ENCODE measurements around the gene RNF32. TPM values are rescaled to one million over a fixed set of nuclear protein-coding genes. Genes with fewer than 3 reads are reported as not detected.
"Not testable (repeated sequence)": the region's sequence is repeated elsewhere in the genome, so short reads cannot be mapped to it uniquely, and the experiment has no call there.

Gene RNF32
- total RNA-seq, 3 donors from 2014 or later (not counting 1 experiment from before 2014, with no cell fraction given): 0.80 TPM; not detected in 2

DNA sequence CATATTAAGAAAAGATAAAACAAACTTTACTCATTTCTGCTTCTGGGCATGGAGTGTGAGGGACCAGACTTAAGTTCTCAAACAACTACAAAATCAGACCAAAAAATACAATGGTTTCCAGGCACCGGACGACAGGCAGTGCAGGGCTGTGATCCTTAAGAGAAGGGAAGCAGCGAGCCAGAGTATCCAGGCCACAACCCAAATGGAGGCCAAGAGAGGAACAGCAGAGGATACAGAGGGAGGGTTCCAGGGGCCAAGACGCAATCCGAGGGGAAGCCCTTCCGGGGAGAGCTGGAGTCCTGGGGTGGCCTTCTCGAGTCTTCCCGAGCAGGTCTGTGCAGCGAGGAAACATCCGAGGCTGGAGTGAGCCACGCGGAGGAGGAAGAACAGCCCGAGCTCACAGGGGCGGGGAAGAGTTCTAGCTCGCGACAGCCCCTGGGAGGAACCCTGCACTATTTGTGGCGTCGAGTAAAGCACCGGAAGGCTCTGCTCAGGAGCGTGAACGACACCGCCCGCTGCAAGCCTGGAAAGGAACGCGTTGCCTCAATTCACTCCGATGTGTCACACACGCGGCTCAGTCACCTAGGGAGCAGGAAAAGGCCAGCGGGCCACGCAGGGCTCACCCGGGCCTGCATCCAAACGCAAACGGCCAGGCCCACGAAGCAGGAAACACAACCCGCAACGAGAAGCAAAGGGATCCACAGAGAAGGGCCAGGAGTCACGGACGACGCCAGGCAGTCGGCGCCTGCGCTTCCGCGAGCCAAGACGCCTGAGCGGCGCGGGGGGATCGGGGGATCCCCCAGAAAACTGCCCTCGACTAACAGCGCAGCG lies 933 bp upstream of the RNF32 start:
- intact Hi-C loops (cut with micrococcal nuclease): no loop called here
- H3K4me3 Mint-ChIP-seq: peak overlapping the region; percentile 86
- TF ChIP-seq, protein P1, sequence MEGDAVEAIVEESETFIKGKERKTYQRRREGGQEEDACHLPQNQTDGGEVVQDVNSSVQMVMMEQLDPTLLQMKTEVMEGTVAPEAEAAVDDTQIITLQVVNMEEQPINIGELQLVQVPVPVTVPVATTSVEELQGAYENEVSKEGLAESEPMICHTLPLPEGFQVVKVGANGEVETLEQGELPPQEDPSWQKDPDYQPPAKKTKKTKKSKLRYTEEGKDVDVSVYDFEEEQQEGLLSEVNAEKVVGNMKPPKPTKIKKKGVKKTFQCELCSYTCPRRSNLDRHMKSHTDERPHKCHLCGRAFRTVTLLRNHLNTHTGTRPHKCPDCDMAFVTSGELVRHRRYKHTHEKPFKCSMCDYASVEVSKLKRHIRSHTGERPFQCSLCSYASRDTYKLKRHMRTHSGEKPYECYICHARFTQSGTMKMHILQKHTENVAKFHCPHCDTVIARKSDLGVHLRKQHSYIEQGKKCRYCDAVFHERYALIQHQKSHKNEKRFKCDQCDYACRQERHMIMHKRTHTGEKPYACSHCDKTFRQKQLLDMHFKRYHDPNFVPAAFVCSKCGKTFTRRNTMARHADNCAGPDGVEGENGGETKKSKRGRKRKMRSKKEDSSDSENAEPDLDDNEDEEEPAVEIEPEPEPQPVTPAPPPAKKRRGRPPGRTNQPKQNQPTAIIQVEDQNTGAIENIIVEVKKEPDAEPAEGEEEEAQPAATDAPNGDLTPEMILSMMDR (IDR thresholded peaks at IDR 0.05): no peak
- H3K4me1 Mint-ChIP-seq: peaks cover 15 to 17% of the 10 kb centered on the region in 2 donors
- H3K27ac Mint-ChIP-seq: no peak overlapping the region
- DNase-seq: no peak
- WGBS (ENCODE audit: insufficient coverage): 60% methylated on average over 52 of the region's 52 CpGs
- H3K27me3 Mint-ChIP-seq (ENCODE audit: low read depth in 2 of 2): peaks cover 33 to 73% of the 10 kb centered on the region in 2 donors
- peaks cover 7% of the 10 kb centered on the region for H3K36me3 Mint-ChIP-seq
- H3K9me3 Mint-ChIP-seq: peaks cover 3% of the 10 kb centered on the region in 2 donors
- H3K27ac ChIP-seq (ENCODE audit: low read length): no peak overlapping the region
- H3K27me3 ChIP-seq (ENCODE audit: control insufficient read depth, insufficient read depth, low read length): peaks cover 5% of the 10 kb centered on the region
- peaks cover 5% of the 10 kb centered on the region for H3K9me3 ChIP-seq (ENCODE audit: control insufficient read depth, insufficient read depth, low read length)
- H3K4me1 ChIP-seq (ENCODE audit: control insufficient read depth, insufficient read depth, low read length): peaks cover 18% of the 10 kb centered on the region
- H3K36me3 ChIP-seq (ENCODE audit: control insufficient read depth, insufficient read depth, low read length): no peaks in the 10 kb centered on the region
- ATAC-seq: peak in 2 of 3 donors; percentile 2 to 23
- H3K4me3 ChIP-seq (ENCODE audit: low read length): peak overlapping the region; percentile 32

DNA sequence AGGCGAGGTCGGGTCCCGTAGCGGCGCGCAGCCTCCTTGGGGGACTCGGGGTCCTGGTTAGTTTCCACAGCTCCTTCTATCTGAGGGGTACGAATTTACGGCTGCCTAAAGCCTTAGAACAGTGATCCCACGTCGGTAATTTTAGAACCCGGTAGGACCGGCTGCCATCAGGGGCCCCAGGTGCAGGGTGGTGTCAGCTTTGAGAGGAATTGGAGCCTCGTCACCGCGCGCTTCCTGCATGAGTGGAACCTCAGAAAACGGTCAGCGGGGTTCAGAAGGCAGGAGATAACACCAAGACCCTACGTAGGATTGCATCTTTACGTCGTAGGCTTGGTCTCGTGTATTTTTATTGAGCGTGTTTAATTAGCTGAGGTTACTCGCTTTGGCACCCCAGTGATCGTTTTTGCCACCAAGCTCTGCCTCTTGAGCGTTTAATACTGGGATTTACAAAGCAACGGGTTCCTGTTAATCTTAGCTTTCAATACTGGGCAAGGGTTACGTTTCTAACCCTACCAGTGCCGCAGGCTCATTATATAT lies 443 bp downstream of the RNF32 start:
- Mint-ChIP-seq H3K4me3 (peak overlapping the region; percentile 81), H3K36me3 (peaks cover 7% of the 10 kb centered on the region), H3K4me1 (peaks cover 15 to 17% of the 10 kb centered on the region in 2 donors), H3K27me3 (ENCODE audit: low read depth in 2 of 2) (peaks cover 33 to 78% of the 10 kb centered on the region in 2 donors), H3K9me3 (peaks cover 3 to 5% of the 10 kb centered on the region in 2 donors), H3K27ac (no peak overlapping the region)
- Histone ChIP-seq H3K36me3 (ENCODE audit: control insufficient read depth, insufficient read depth, low read length) (no peaks in the 10 kb centered on the region), H3K4me3 (ENCODE audit: low read length) (peak overlapping the region; percentile 49), H3K9me3 (ENCODE audit: control insufficient read depth, insufficient read depth, low read length) (peaks cover 5% of the 10 kb centered on the region), H3K27ac (ENCODE audit: low read length) (peak overlapping the region; percentile 58), H3K4me1 (ENCODE audit: control insufficient read depth, insufficient read depth, low read length) (peaks cover 18% of the 10 kb centered on the region), H3K27me3 (ENCODE audit: control insufficient read depth, insufficient read depth, low read length) (peaks cover 5% of the 10 kb centered on the region)
- intact Hi-C loops (cut with micrococcal nuclease): no loop called here
- WGBS (ENCODE audit: insufficient coverage): 9% methylated on average over 30 of the region's 30 CpGs
- ATAC-seq: peak; percentile 33 to 51 (median 50)
- DNase-seq: peak; percentile 18 to 66
- TF ChIP-seq, protein P1 (IDR thresholded peaks at IDR 0.05): no peak

DNA sequence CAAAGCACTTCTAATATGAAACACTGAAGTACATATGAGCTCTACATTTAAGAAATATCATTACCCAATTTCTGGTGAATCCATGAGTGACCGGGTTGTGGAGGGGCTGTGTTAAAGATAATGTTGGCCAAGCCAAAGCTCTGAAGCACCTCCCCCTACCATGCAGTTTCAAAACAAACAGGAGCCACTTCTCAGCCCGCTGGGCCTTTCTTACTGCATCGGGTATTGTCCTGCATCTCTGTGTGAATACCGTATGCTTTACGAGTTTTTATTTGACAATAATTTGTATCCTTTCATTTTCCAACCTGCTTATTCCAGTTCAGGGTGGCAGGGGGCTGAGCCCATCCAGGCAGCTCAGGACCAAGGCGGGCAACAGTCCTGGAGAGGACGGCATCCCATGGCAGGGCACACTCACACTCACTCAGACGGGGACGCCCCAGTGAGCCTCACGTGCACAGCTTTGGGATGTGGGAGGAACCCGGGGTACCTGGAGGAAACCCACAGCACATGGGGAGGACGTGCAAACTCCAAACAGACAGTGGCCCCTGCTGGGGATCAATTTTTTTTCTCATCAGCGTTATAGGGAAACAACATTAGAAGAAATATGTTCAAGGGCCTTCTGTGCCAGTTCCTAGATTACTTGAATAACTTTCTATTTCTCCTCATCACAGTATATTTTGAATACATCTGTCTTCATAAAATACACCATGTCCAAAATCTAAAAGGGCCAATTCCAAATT lies 1.9 kb downstream of the RNF32 start:
- peaks cover 7% of the 10 kb centered on the region for H3K36me3 Mint-ChIP-seq
- WGBS (ENCODE audit: insufficient coverage): 85% methylated on average over 12 of the region's 13 CpGs
- no peaks in the 10 kb centered on the region for H3K36me3 ChIP-seq (ENCODE audit: control insufficient read depth, insufficient read depth, low read length)
- peaks cover 39 to 74% of the 10 kb centered on the region in 2 donors for H3K27me3 Mint-ChIP-seq (ENCODE audit: low read depth in 2 of 2)
- TF ChIP-seq, protein P1 (IDR thresholded peaks at IDR 0.05): no peak
- H3K27ac Mint-ChIP-seq: no peak overlapping the region
- intact Hi-C loops (cut with micrococcal nuclease): no loop called here
- H3K9me3 Mint-ChIP-seq: peaks cover 3 to 5% of the 10 kb centered on the region in 2 donors
- H3K27me3 ChIP-seq (ENCODE audit: control insufficient read depth, insufficient read depth, low read length): peaks cover 5% of the 10 kb centered on the region
- no peak overlapping the region for H3K27ac ChIP-seq (ENCODE audit: low read length)
- peaks cover 18% of the 10 kb centered on the region for H3K4me1 ChIP-seq (ENCODE audit: control insufficient read depth, insufficient read depth, low read length)
- H3K4me3 ChIP-seq (ENCODE audit: low read length): no peak overlapping the region
- H3K4me3 Mint-ChIP-seq: no peak overlapping the region
- peaks cover 5% of the 10 kb centered on the region for H3K9me3 ChIP-seq (ENCODE audit: control insufficient read depth, insufficient read depth, low read length)
- peaks cover 15 to 17% of the 10 kb centered on the region in 2 donors for H3K4me1 Mint-ChIP-seq
- ATAC-seq: no peak
- DNase-seq: peak in 1 of 2 donors; percentile 9

DNA sequence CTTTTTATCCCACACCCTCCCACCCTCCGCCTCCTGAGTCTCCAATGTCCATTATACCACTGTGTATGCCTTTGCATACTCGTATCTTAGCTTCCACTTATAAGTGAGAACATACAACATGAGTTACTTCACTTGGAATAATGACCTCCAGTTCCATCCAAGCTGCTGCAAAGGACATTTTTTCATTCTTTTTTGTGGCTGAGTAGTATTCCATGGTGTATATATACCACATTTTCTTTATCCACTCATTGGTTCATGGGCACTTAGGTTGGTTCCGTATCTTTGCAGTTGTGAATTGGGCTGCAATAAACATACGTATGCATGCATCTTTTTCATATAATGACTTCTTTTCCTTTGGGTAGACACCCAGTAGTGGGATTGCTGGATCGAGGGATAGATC lies 6.8 kb downstream of the RNF32 start:
- H3K36me3 ChIP-seq (ENCODE audit: control insufficient read depth, insufficient read depth, low read length); DNase-seq; H3K9me3 Mint-ChIP-seq; H3K27ac ChIP-seq (ENCODE audit: low read length); intact Hi-C loops (cut with micrococcal nuclease); H3K4me3 Mint-ChIP-seq; H3K36me3 Mint-ChIP-seq; H3K4me1 ChIP-seq (ENCODE audit: control insufficient read depth, insufficient read depth, low read length); H3K4me1 Mint-ChIP-seq; ATAC-seq; H3K27ac Mint-ChIP-seq; H3K9me3 ChIP-seq (ENCODE audit: control insufficient read depth, insufficient read depth, low read length); H3K27me3 ChIP-seq (ENCODE audit: control insufficient read depth, insufficient read depth, low read length); H3K4me3 ChIP-seq (ENCODE audit: low read length): not testable (repeated sequence)
- WGBS (ENCODE audit: insufficient coverage): over 99% methylated on average over 5 of the region's 5 CpGs
- H3K27me3 Mint-ChIP-seq (ENCODE audit: low read depth in 2 of 2): peaks cover 48 to 87% of the 10 kb centered on the region in 2 donors
